Neural crest cell (in vitro differentiated cells): ENCODE results near the gene GNAZ. TPM values are rescaled to one million over a fixed set of nuclear protein-coding genes. Genes with fewer than 3 reads are reported as not detected.

Source experiments
- DNase-seq: peaks from one replicate; pipeline ENCODE4 v3.0.0; 2021; ENCODE audit warnings: low read depth, mixed read lengths, low spot score
- H3K27ac Mint-ChIP-seq: one replicate; pipeline ENCODE4 v1.8.0; 2021; ENCODE audit warnings: mild to moderate bottlenecking, mixed read lengths; ENCODE audit not compliant: unreplicated experiment
- H3K27me3 Mint-ChIP-seq: 2 replicates; pipeline ENCODE4 v1.8.0; 2021; ENCODE audit warnings: low read depth, mild to moderate bottlenecking, mixed read lengths
- H3K36me3 Mint-ChIP-seq: 2 replicates; pipeline ENCODE4 v1.8.0; 2021; ENCODE audit warnings: low read depth, mild to moderate bottlenecking, mixed read lengths
- H3K4me1 Mint-ChIP-seq: 2 replicates; pipeline ENCODE4 v1.8.0; 2021; ENCODE audit warnings: mixed read lengths
- H3K4me3 Mint-ChIP-seq: one replicate; pipeline ENCODE4 v1.8.0; 2021; ENCODE audit warnings: mild to moderate bottlenecking, mixed read lengths
- H3K9me3 Mint-ChIP-seq: 2 replicates; pipeline ENCODE4 v1.8.0; 2021; ENCODE audit warnings: mixed read lengths
- CTCF ChIP-seq: fragments of 200-600 bp; sonication (generic); conservative IDR thresholded peaks from 2 replicates; pipeline ENCODE4 v1.5.0; 2021; ENCODE audit warnings: antibody characterized with exemption, mild to moderate bottlenecking
- total RNA-seq: library from RNA; stranded (reverse); gene quantifications from 2 replicates; pipeline ENCODE4 v1.2.1, GENCODE V29; 2021

GNAZ gene
- total RNA-seq, 1 donor from 2014 or later = 25.2 TPM

GRCh38 chr22:23069502-23070357, 589 bp upstream of the GNAZ start:
- DNase-seq = peak; percentile 89
- Mint-ChIP-seq H3K4me1 (peaks cover 33% of the 10 kb centered on the region), H3K27me3 (peaks cover 9% of the 10 kb centered on the region), H3K27ac (no peak overlapping the region), H3K36me3 (no peaks in the 10 kb centered on the region), H3K9me3 (no peaks in the 10 kb centered on the region), H3K4me3 (peak overlapping the region; percentile 95)
- no peak for TF ChIP-seq CTCF

GRCh38 chr22:23071230-23072076, 1.1 kb downstream of the GNAZ start:
- TF ChIP-seq CTCF = no peak
- no peaks in the 10 kb centered on the region for H3K9me3 Mint-ChIP-seq
- peaks cover 9% of the 10 kb centered on the region for H3K27me3 Mint-ChIP-seq
- peak overlapping the region; percentile 71 for H3K27ac Mint-ChIP-seq
- H3K4me1 Mint-ChIP-seq = peaks cover 40% of the 10 kb centered on the region
- no peak for DNase-seq
- no peaks in the 10 kb centered on the region for H3K36me3 Mint-ChIP-seq
- peak overlapping the region; percentile 93 for H3K4me3 Mint-ChIP-seq

GRCh38 chr22:23072077-23072910, 2.0 kb downstream of the GNAZ start:
- Mint-ChIP-seq H3K4me3 (peak overlapping the region; percentile 93), H3K36me3 (peaks cover 3% of the 10 kb centered on the region), H3K27ac (peak overlapping the region; percentile 53), H3K4me1 (peaks cover 40% of the 10 kb centered on the region), H3K27me3 (peaks cover 9% of the 10 kb centered on the region), H3K9me3 (no peaks in the 10 kb centered on the region)
- TF ChIP-seq CTCF = no peak
- no peak for DNase-seq

GRCh38 chr22:23072911-23073491, 2.7 kb downstream of the GNAZ start:
- Mint-ChIP-seq H3K27ac (peak overlapping the region; percentile 81), H3K4me3 (no peak overlapping the region), H3K27me3 (peaks cover 9% of the 10 kb centered on the region), H3K9me3 (no peaks in the 10 kb centered on the region), H3K4me1 (peaks cover 40% of the 10 kb centered on the region), H3K36me3 (peaks cover 3% of the 10 kb centered on the region)
- no peak for TF ChIP-seq CTCF
- no peak for DNase-seq
